OCI-LY1 (cell line): ENCODE measurements around the gene NR2F6.

Experiments used
- H2AFZ ChIP-seq: fragments of 200-600 bp; sonication (generic), shearing (Covaris generic); 2 replicates; pipeline ENCODE4 v1.6.0; 2014; ENCODE audit warnings: antibody characterized with exemption, mild to moderate bottlenecking, low read length
- H3F3A ChIP-seq: fragments of 200-600 bp; sonication (generic), shearing (Covaris generic); 2 replicates; pipeline ENCODE4 v1.6.0; 2014; ENCODE audit warnings: mild to moderate bottlenecking, antibody characterized with exemption, low read length, moderate library complexity; ENCODE audit not compliant: insufficient read depth
- H3K27ac ChIP-seq: fragments of 200-600 bp; sonication (generic); 2 replicates; pipeline ENCODE4 v1.5.1; 2014; ENCODE audit warnings: low read length, mixed run types, mild to moderate bottlenecking, low read depth; ENCODE audit not compliant: poor library complexity, severe bottlenecking
- H3K27me3 ChIP-seq: fragments of 200-600 bp; sonication (generic); 2 replicates; pipeline ENCODE4 v1.6.0; 2014; ENCODE audit warnings: antibody characterized with exemption, mild to moderate bottlenecking, low read length, moderate library complexity; ENCODE audit not compliant: insufficient read depth
- H3K36me3 ChIP-seq: fragments of 200-600 bp; sonication (generic); 2 replicates; pipeline ENCODE4 v1.6.1; 2014; ENCODE audit warnings: mild to moderate bottlenecking, antibody characterized with exemption, low read length, moderate library complexity, mixed read lengths; ENCODE audit not compliant: insufficient read depth
- H3K4me1 ChIP-seq: fragments of 200-600 bp; sonication (generic); 2 replicates; pipeline ENCODE4 v1.5.1; 2014; ENCODE audit warnings: mild to moderate bottlenecking, low read length, moderate library complexity; ENCODE audit not compliant: insufficient read depth, severe bottlenecking
- H3K4me2 ChIP-seq: fragments of 200-600 bp; sonication (generic), shearing (Covaris generic); 2 replicates; pipeline ENCODE4 v1.6.1; 2014; ENCODE audit warnings: low read length
- H3K4me3 ChIP-seq: fragments of 200-600 bp; sonication (generic); 2 replicates; pipeline ENCODE4 v1.5.1; 2014; ENCODE audit warnings: low read length, low read depth, mild to moderate bottlenecking, mixed read lengths; ENCODE audit not compliant: poor library complexity, severe bottlenecking
- H3K79me2 ChIP-seq: fragments of 200-600 bp; shearing (Covaris generic); 2 replicates; pipeline ENCODE4 v1.6.1; 2016; ENCODE audit warnings: mixed run types, low read length, mixed read lengths; ENCODE audit not compliant: insufficient read depth
- H3K9ac ChIP-seq: fragments of 200-600 bp; sonication (generic), shearing (Covaris generic); 2 replicates; pipeline ENCODE4 v1.6.1; 2014; ENCODE audit warnings: mild to moderate bottlenecking, low read length, mixed read lengths
- H3K9me2 ChIP-seq: fragments of 200-600 bp; sonication (generic), shearing (Covaris generic); 2 replicates; pipeline ENCODE4 v1.6.1; 2014; ENCODE audit warnings: low read depth, mild to moderate bottlenecking, low read length, mixed read lengths
- H3K9me3 ChIP-seq: fragments of 200-600 bp; shearing (Covaris generic); 2 replicates; pipeline ENCODE4 v1.6.1; 2014; ENCODE audit warnings: low read length, mixed read lengths
- H4K20me1 ChIP-seq: fragments of 200-600 bp; sonication (generic), shearing (Covaris generic); 2 replicates; pipeline ENCODE4 v1.6.0; 2016; ENCODE audit warnings: mild to moderate bottlenecking, low read length; ENCODE audit not compliant: insufficient read depth
- CTCF ChIP-seq: fragments of 200-600 bp; sonication (generic), shearing (Covaris generic); IDR thresholded peaks from 2 replicates; pipeline ENCODE4 v1.5.1; 2017; ENCODE audit warnings: mild to moderate bottlenecking, antibody characterized with exemption, low read length, moderate library complexity, mixed read lengths
- EZH2 ChIP-seq: fragments of 200-600 bp; sonication (generic), shearing (Covaris generic); IDR thresholded peaks from 2 replicates; pipeline ENCODE4 v1.8.0; 2017; ENCODE audit warnings: borderline replicate concordance, mixed run types, mild to moderate bottlenecking, antibody characterized with exemption, low read length, moderate library complexity, mixed read lengths

NR2F6 gene

GRCh38 chr19:17286263-17286662 lies 40.5 kb upstream of the NR2F6 start:
- no peak overlapping the region for H3K27ac ChIP-seq
- no peak overlapping the region for H2AFZ ChIP-seq
- peaks cover 3% of the 10 kb centered on the region; the same call in 1 of the 2 replicates for H3F3A ChIP-seq
- H4K20me1 ChIP-seq = no peaks in the 10 kb centered on the region
- H3K79me2 ChIP-seq = no peaks in the 10 kb centered on the region
- no peaks in the 10 kb centered on the region for H3K9me3 ChIP-seq
- H3K4me2 ChIP-seq = no peak overlapping the region
- no peaks in the 10 kb centered on the region for H3K27me3 ChIP-seq
- peaks cover 43% of the 10 kb centered on the region for H3K36me3 ChIP-seq
- H3K4me1 ChIP-seq = peaks cover 10% of the 10 kb centered on the region
- no peak overlapping the region for H3K4me3 ChIP-seq
- H3K9me2 ChIP-seq = no peaks in the 10 kb centered on the region
- TF ChIP-seq EZH2 (no peak), CTCF (no peak)
- H3K9ac ChIP-seq = no peak overlapping the region

GRCh38 chr19:17285415-17286135 lies 39.9 kb upstream of the NR2F6 start:
- Histone ChIP-seq H3K27me3 (no peaks in the 10 kb centered on the region), H3K9ac (no peak overlapping the region), H3K9me3 (no peaks in the 10 kb centered on the region), H4K20me1 (no peaks in the 10 kb centered on the region), H3K4me2 (no peak overlapping the region), H3K79me2 (no peaks in the 10 kb centered on the region), H3K4me3 (no peak overlapping the region), H3F3A (peaks cover 3% of the 10 kb centered on the region; the same call in 1 of the 2 replicates), H3K36me3 (peaks cover 43% of the 10 kb centered on the region), H3K27ac (no peak overlapping the region), H2AFZ (no peak overlapping the region), H3K9me2 (no peaks in the 10 kb centered on the region), H3K4me1 (peaks cover 16% of the 10 kb centered on the region)
- no peak for TF ChIP-seq EZH2
- TF ChIP-seq CTCF = no peak

GRCh38 chr19:17283504-17283996 lies 37.8 kb upstream of the NR2F6 start:
- Histone ChIP-seq H2AFZ (no peak overlapping the region), H3K9me3 (no peaks in the 10 kb centered on the region), H3K27ac (no peak overlapping the region), H3K9me2 (no peaks in the 10 kb centered on the region), H3K36me3 (peaks cover 47% of the 10 kb centered on the region), H3K4me3 (no peak overlapping the region), H3K4me1 (peaks cover 16% of the 10 kb centered on the region), H3K4me2 (no peak overlapping the region), H3K9ac (no peak overlapping the region), H3K79me2 (no peaks in the 10 kb centered on the region), H3K27me3 (no peaks in the 10 kb centered on the region), H3F3A (peaks cover 5% of the 10 kb centered on the region; the same call in 1 of the 2 replicates), H4K20me1 (no peaks in the 10 kb centered on the region)
- no peak for TF ChIP-seq CTCF
- TF ChIP-seq EZH2 = no peak
